Measurements from ENCODE around the gene ANKS4B. TPM values are rescaled to one million over a fixed set of nuclear protein-coding genes. Genes with fewer than 3 reads are reported as not detected.

The ANKS4B gene
- polyA plus RNA-seq, 3 donors, result not detected

- Histone ChIP-seq H3K9me3 (replicated peaks in 1 of 2; ENCODE audit: control insufficient read depth in 1 of 2, insufficient read depth in 1 of 2, low read length in 2 of 2) (no peaks in the 10 kb centered on the region), H3K4me2 (replicated peaks; ENCODE audit: extremely low read depth, low read length, poor library complexity, severe bottlenecking) (no peak overlapping the region), H3K79me2 (ENCODE audit: insufficient read depth, low read length) (no peaks in the 10 kb centered on the region), H2AFZ (ENCODE audit: insufficient read depth, low read depth, low read length, poor library complexity, severe bottlenecking) (no peak overlapping the region), H3K4me3 (replicated peaks in 1 of 3; ENCODE audit: low read depth in 2 of 3, low read length in 3 of 3) (no peak overlapping the region), H3K27ac (ENCODE audit: low read depth in 1 of 2, low read length in 2 of 2) (no peak overlapping the region), H3K4me1 (ENCODE audit: control insufficient read depth in 1 of 2, insufficient read depth in 2 of 2, low read length in 2 of 2) (no peaks in the 10 kb centered on the region), H4K20me1 (ENCODE audit: insufficient read depth, low read length) (no peaks in the 10 kb centered on the region), H3K36me3 (replicated peaks in 1 of 2; ENCODE audit: control insufficient read depth in 1 of 2, insufficient read depth in 2 of 2, low read length in 2 of 2) (no peaks in the 10 kb centered on the region), H3K9ac (ENCODE audit: insufficient read depth, low read length, poor library complexity, severe bottlenecking) (no peak overlapping the region), H3K27me3 (ENCODE audit: control insufficient read depth in 2 of 2, insufficient read depth in 2 of 2, low read length in 2 of 2) (peaks cover 0 to 3% of the 10 kb centered on the region in 2 donors)
- Mint-ChIP-seq H3K4me3 (no peak overlapping the region), H3K4me1 (no peaks in the 10 kb centered on the region), H3K27ac (no peak overlapping the region), H3K27me3 (ENCODE audit: low read depth in 3 of 3) (peaks cover 13 to 37% (median 27%) of the 10 kb centered on the region in 3 donors), H3K9me3 (no peaks in the 10 kb centered on the region), H3K36me3 (no peaks in the 10 kb centered on the region)
- no peak for TF ChIP-seq CTCF (IDR thresholded peaks at IDR 0.05)
- DNase-seq, result no peak
- intact Hi-C loops (cut with micrococcal nuclease), result no loop called here
- WGBS (ENCODE audit: insufficient coverage), result 66% methylated on average over 3 of the region's 4 CpGs
Measured at GRCh38 chr16:21214086-21214485, 19.4 kb upstream of the ANKS4B start.

- H3K4me1 Mint-ChIP-seq, result no peaks in the 10 kb centered on the region
- no peak overlapping the region for H3K27ac Mint-ChIP-seq
- H3K36me3 Mint-ChIP-seq, result no peaks in the 10 kb centered on the region
- no peak for TF ChIP-seq CTCF (IDR thresholded peaks at IDR 0.05)
- H3K4me3 ChIP-seq (replicated peaks in 1 of 3; ENCODE audit: low read depth in 2 of 3, low read length in 3 of 3), result no peak overlapping the region
- no peaks in the 10 kb centered on the region for H3K9me3 ChIP-seq (replicated peaks in 1 of 2; ENCODE audit: control insufficient read depth in 1 of 2, insufficient read depth in 1 of 2, low read length in 2 of 2)
- H3K9ac ChIP-seq (ENCODE audit: insufficient read depth, low read length, poor library complexity, severe bottlenecking), result no peak overlapping the region
- H3K79me2 ChIP-seq (ENCODE audit: insufficient read depth, low read length), result no peaks in the 10 kb centered on the region
- intact Hi-C loops (cut with micrococcal nuclease), result no loop called here
- no CpG with 5 or more reads among the region's 2 CpGs for WGBS (ENCODE audit: insufficient coverage)
- no peak overlapping the region for H2AFZ ChIP-seq (ENCODE audit: insufficient read depth, low read depth, low read length, poor library complexity, severe bottlenecking)
- no peak overlapping the region for H3K27ac ChIP-seq (ENCODE audit: low read depth in 1 of 2, low read length in 2 of 2)
- DNase-seq, result no peak
- no peaks in the 10 kb centered on the region for H4K20me1 ChIP-seq (ENCODE audit: insufficient read depth, low read length)
- no peaks in the 10 kb centered on the region for H3K9me3 Mint-ChIP-seq
- H3K27me3 Mint-ChIP-seq (ENCODE audit: low read depth in 3 of 3), result peaks cover 7 to 34% (median 24%) of the 10 kb centered on the region in 3 donors
- no peaks in the 10 kb centered on the region for H3K4me1 ChIP-seq (ENCODE audit: control insufficient read depth in 1 of 2, insufficient read depth in 2 of 2, low read length in 2 of 2)
- H3K4me3 Mint-ChIP-seq, result no peak overlapping the region
- no peaks in the 10 kb centered on the region for H3K36me3 ChIP-seq (replicated peaks in 1 of 2; ENCODE audit: control insufficient read depth in 1 of 2, insufficient read depth in 2 of 2, low read length in 2 of 2)
- H3K27me3 ChIP-seq (ENCODE audit: control insufficient read depth in 2 of 2, insufficient read depth in 2 of 2, low read length in 2 of 2), result peaks cover 2 to 13% of the 10 kb centered on the region in 2 donors
- H3K4me2 ChIP-seq (replicated peaks; ENCODE audit: extremely low read depth, low read length, poor library complexity, severe bottlenecking), result no peak overlapping the region
Measured at GRCh38 chr16:21217121-21217520, 16.4 kb upstream of the ANKS4B start.

All from CD14-positive monocyte (primary cell).